Suprapubic skin (tissue), 4 donors: ENCODE measurements around the gene TBC1D22A. TPM values are rescaled to one million over a fixed set of nuclear protein-coding genes. Genes with fewer than 3 reads are reported as not detected.

Experiments used
- DNase-seq, 2 donors: peaks; one replicate each; pipeline ENCODE4 v3.0.0-alpha.2; 2019; ENCODE audit warnings: low spot score in 2 of 2
- H3K27ac ChIP-seq: fragments of 200-600 bp; sonication (generic); one replicate; pipeline ENCODE4 v1.5.1; 2019
- H3K27me3 ChIP-seq: fragments of 200-600 bp; sonication (generic); one replicate; pipeline ENCODE4 v1.5.1; 2019
- H3K36me3 ChIP-seq: fragments of 200-600 bp; sonication (generic); one replicate; pipeline ENCODE4 v1.5.1; 2019
- H3K4me1 ChIP-seq: fragments of 200-600 bp; sonication (generic); one replicate; pipeline ENCODE4 v1.5.1; 2019
- H3K4me3 ChIP-seq: fragments of 200-600 bp; sonication (generic); one replicate; pipeline ENCODE4 v1.5.1; 2019; ENCODE audit warnings: mild to moderate bottlenecking
- H3K9me3 ChIP-seq: fragments of 200-600 bp; sonication (generic); one replicate; pipeline ENCODE4 v1.5.1; 2019
- CTCF ChIP-seq, 2 donors: fragments of 200-600 bp in 1 of 2; fragments of 450-650 bp in 1 of 2; sonication (generic) in 1 of 2; IDR thresholded peaks; one replicate each; pipeline ENCODE4 v1.5.1; 2016 to 2019; ENCODE audit warnings: antibody characterized with exemption in 2 of 2, mild to moderate bottlenecking in 1 of 2, moderate library complexity in 1 of 2
- EP300 ChIP-seq: sonication (generic); formaldehyde crosslinking; IDR thresholded peaks from one replicate; pipeline ENCODE4 v1.6.1; 2017; ENCODE audit warnings: antibody characterized with exemption
- POLR2A ChIP-seq, 2 donors: fragments of 450-650 bp; IDR thresholded peaks; one replicate each; pipeline ENCODE4 v1.6.1; 2017; ENCODE audit warnings: antibody characterized with exemption in 2 of 2, mild to moderate bottlenecking in 2 of 2, moderate library complexity in 2 of 2
- POLR2AphosphoS5 ChIP-seq, 3 donors: sonication (generic); formaldehyde crosslinking; IDR thresholded peaks; one replicate each; pipeline ENCODE4 v1.6.1; 2017; ENCODE audit warnings: antibody characterized with exemption in 3 of 3
- WGBS: methylation state at CpG from one replicate; pipeline ENCODE4 v1.1.5; 2018; 5-methylcytosine and 5-hydroxymethylcytosine counted together
- total RNA-seq, 4 donors: library from RNA; depleted of rRNA; stranded (reverse); fragments of >200 nt; gene quantifications; one replicate each; pipeline ENCODE4 v1.1.0, GENCODE V29; 2016

The TBC1D22A gene
- total RNA-seq, 4 donors from 2014 or later, result 24.8 to 43.2 (median 35.4) TPM

- 95% methylated on average over 4 of the region's 4 CpGs for WGBS
- peaks cover 17% of the 10 kb centered on the region for H3K36me3 ChIP-seq
- no peak overlapping the region for H3K27ac ChIP-seq
Measured at GRCh38 chr22:46896166-46896565, 133.7 kb downstream of the TBC1D22A start.

GRCh38 chr22:46896568-46897245, 134.3 kb downstream of the TBC1D22A start:
- Histone ChIP-seq H3K27ac (no peak overlapping the region), H3K4me1 (peaks cover 13% of the 10 kb centered on the region)
- 93% methylated on average over 12 of the region's 13 CpGs for WGBS

More at GRCh38 chr22:46896166-46896565, 133.7 kb downstream of the TBC1D22A start:
- Histone ChIP-seq H3K4me3 (no peak overlapping the region), H3K9me3 (no peaks in the 10 kb centered on the region), H3K27me3 (no peaks in the 10 kb centered on the region), H3K4me1 (peaks cover 13% of the 10 kb centered on the region)
- no peak for DNase-seq
- TF ChIP-seq CTCF (IDR thresholded peaks at IDR 0.05) (no peak), POLR2AphosphoS5 (IDR thresholded peaks at IDR 0.05) (no peak), EP300 (no peak), POLR2A (IDR thresholded peaks at IDR 0.05) (no peak)

GRCh38 chr22:46897246-46897623, 134.8 kb downstream of the TBC1D22A start:
- Histone ChIP-seq H3K9me3 (no peaks in the 10 kb centered on the region), H3K36me3 (peaks cover 15% of the 10 kb centered on the region), H3K27ac (no peak overlapping the region), H3K4me1 (peaks cover 13% of the 10 kb centered on the region), H3K27me3 (no peaks in the 10 kb centered on the region), H3K4me3 (no peak overlapping the region)
- no peak for TF ChIP-seq EP300
- no peak for TF ChIP-seq POLR2A (IDR thresholded peaks at IDR 0.05)
- no peak for TF ChIP-seq POLR2AphosphoS5 (IDR thresholded peaks at IDR 0.05)
- no peak for TF ChIP-seq CTCF (IDR thresholded peaks at IDR 0.05)
- no peak for DNase-seq
- WGBS, result 87% methylated on average over 4 of the region's 4 CpGs

More at GRCh38 chr22:46896568-46897245, 134.3 kb downstream of the TBC1D22A start:
- H3K4me3 ChIP-seq, result no peak overlapping the region
- H3K27me3 ChIP-seq, result no peaks in the 10 kb centered on the region
- H3K36me3 ChIP-seq, result peaks cover 15% of the 10 kb centered on the region
- no peaks in the 10 kb centered on the region for H3K9me3 ChIP-seq
- TF ChIP-seq POLR2A (IDR thresholded peaks at IDR 0.05), result no peak
- TF ChIP-seq EP300, result no peak
- TF ChIP-seq CTCF (IDR thresholded peaks at IDR 0.05), result no peak
- no peak for TF ChIP-seq POLR2AphosphoS5 (IDR thresholded peaks at IDR 0.05)
- DNase-seq, result no peak

GRCh38 chr22:46900549-46900948, 138.1 kb downstream of the TBC1D22A start:
- Histone ChIP-seq H3K4me3 (no peak overlapping the region), H3K9me3 (no peaks in the 10 kb centered on the region), H3K27me3 (no peaks in the 10 kb centered on the region), H3K36me3 (peaks cover 9% of the 10 kb centered on the region), H3K4me1 (no peaks in the 10 kb centered on the region), H3K27ac (no peak overlapping the region)
- 82% methylated on average over 5 of the region's 5 CpGs for WGBS
- TF ChIP-seq POLR2A (IDR thresholded peaks at IDR 0.05), result no peak
- no peak for TF ChIP-seq EP300
- TF ChIP-seq POLR2AphosphoS5 (IDR thresholded peaks at IDR 0.05), result no peak
- TF ChIP-seq CTCF (IDR thresholded peaks at IDR 0.05), result no peak
- no peak for DNase-seq

- Histone ChIP-seq H3K4me3 (no peak overlapping the region), H3K9me3 (no peaks in the 10 kb centered on the region), H3K27me3 (no peaks in the 10 kb centered on the region), H3K36me3 (peaks cover 8% of the 10 kb centered on the region), H3K4me1 (no peaks in the 10 kb centered on the region), H3K27ac (no peak overlapping the region)
- no peak for TF ChIP-seq POLR2AphosphoS5 (IDR thresholded peaks at IDR 0.05)
- WGBS, result 86% methylated on average over 14 of the region's 14 CpGs
- DNase-seq, result no peak
Measured at GRCh38 chr22:46902436-46902835, 140.0 kb downstream of the TBC1D22A start.
